Loucy (cell line): ENCODE measurements around the gene VPS16.

Experiments used
- EZH2phosphoT487 ChIP-seq: fragments of 200-600 bp; IDR thresholded peaks from 2 replicates; pipeline ENCODE4 v1.6.1; 2018; ENCODE audit warnings: antibody characterized with exemption, mild to moderate bottlenecking, moderate library complexity, borderline replicate concordance
- TF ChIP-seq, protein P1 (sequence below): fragments of 200-600 bp; sonication (generic); conservative IDR thresholded peaks from 2 replicates; pipeline ENCODE4 v1.5.1; 2014; ENCODE audit warnings: mild to moderate bottlenecking, antibody characterized with exemption, low read length

DNA sequence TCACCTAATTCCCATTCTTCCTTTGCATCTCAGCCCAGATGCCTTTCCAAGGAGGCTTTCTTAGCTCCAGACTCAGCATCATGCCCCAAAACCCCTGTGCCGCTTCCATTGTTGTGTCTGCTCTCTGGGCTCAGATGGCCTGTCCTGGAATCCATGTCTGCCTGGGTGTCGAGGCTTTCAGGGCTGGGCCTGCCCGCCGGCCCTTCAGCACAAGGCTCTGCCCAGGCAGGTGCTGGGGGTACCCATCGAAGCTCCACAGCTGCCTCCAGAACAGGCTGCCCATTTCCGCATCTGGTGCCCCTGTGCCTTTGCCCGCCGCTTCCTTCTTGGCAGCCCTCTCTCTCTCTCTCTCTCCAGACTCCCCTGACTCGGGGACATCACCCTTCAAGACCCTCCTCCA, 41.3 kb upstream of the VPS16 start:
- TF ChIP-seq, protein P1, sequence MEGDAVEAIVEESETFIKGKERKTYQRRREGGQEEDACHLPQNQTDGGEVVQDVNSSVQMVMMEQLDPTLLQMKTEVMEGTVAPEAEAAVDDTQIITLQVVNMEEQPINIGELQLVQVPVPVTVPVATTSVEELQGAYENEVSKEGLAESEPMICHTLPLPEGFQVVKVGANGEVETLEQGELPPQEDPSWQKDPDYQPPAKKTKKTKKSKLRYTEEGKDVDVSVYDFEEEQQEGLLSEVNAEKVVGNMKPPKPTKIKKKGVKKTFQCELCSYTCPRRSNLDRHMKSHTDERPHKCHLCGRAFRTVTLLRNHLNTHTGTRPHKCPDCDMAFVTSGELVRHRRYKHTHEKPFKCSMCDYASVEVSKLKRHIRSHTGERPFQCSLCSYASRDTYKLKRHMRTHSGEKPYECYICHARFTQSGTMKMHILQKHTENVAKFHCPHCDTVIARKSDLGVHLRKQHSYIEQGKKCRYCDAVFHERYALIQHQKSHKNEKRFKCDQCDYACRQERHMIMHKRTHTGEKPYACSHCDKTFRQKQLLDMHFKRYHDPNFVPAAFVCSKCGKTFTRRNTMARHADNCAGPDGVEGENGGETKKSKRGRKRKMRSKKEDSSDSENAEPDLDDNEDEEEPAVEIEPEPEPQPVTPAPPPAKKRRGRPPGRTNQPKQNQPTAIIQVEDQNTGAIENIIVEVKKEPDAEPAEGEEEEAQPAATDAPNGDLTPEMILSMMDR, result no peak
- TF ChIP-seq EZH2phosphoT487, result no peak
